C4-2B (cell line): ENCODE results near the gene DDRGK1.

Experiments used
- H3K27ac ChIP-seq: fragments of 450-650 bp; 2 replicates; pipeline ENCODE4 v1.5.1; 2017
- CTCF ChIP-seq: fragments of 450-650 bp; conservative IDR thresholded peaks from 2 replicates; pipeline ENCODE4 v1.5.1; 2017; ENCODE audit warnings: mild to moderate bottlenecking
- ZFX ChIP-seq: fragments of 450-650 bp; IDR thresholded peaks from 2 replicates; pipeline ENCODE4 v1.6.1; 2017

Gene DDRGK1

GRCh38 chr20:3168829-3169590 lies 35.5 kb downstream of the DDRGK1 start:
- no peak overlapping the region for H3K27ac ChIP-seq
- TF ChIP-seq ZFX (no peak), CTCF (no peak)

- TF ChIP-seq CTCF (no peak), ZFX (no peak)
- H3K27ac ChIP-seq = no peak overlapping the region
Measured at GRCh38 chr20:3168079-3168828, 36.2 kb downstream of the DDRGK1 start.

GRCh38 chr20:3167738-3168078 lies 36.8 kb downstream of the DDRGK1 start:
- TF ChIP-seq CTCF (no peak), ZFX (no peak)

GRCh38 chr20:3166913-3167342 lies 37.6 kb downstream of the DDRGK1 start:
- H3K27ac ChIP-seq = no peak overlapping the region
- TF ChIP-seq CTCF (no peak), ZFX (no peak)

More at GRCh38 chr20:3167738-3168078, 36.8 kb downstream of the DDRGK1 start:
- H3K27ac ChIP-seq = no peak overlapping the region

- TF ChIP-seq CTCF = no peak
- TF ChIP-seq ZFX = no peak
Measured at GRCh38 chr20:3166338-3166912, 38.1 kb downstream of the DDRGK1 start.

GRCh38 chr20:3165473-3166337 lies 38.8 kb downstream of the DDRGK1 start:
- no peak for TF ChIP-seq CTCF
- TF ChIP-seq ZFX = no peak
- H3K27ac ChIP-seq = no peak overlapping the region

More at GRCh38 chr20:3166338-3166912, 38.1 kb downstream of the DDRGK1 start:
- no peak overlapping the region for H3K27ac ChIP-seq
